Measurements from ENCODE around the gene DNAI7.

DNAI7 gene, protein sequence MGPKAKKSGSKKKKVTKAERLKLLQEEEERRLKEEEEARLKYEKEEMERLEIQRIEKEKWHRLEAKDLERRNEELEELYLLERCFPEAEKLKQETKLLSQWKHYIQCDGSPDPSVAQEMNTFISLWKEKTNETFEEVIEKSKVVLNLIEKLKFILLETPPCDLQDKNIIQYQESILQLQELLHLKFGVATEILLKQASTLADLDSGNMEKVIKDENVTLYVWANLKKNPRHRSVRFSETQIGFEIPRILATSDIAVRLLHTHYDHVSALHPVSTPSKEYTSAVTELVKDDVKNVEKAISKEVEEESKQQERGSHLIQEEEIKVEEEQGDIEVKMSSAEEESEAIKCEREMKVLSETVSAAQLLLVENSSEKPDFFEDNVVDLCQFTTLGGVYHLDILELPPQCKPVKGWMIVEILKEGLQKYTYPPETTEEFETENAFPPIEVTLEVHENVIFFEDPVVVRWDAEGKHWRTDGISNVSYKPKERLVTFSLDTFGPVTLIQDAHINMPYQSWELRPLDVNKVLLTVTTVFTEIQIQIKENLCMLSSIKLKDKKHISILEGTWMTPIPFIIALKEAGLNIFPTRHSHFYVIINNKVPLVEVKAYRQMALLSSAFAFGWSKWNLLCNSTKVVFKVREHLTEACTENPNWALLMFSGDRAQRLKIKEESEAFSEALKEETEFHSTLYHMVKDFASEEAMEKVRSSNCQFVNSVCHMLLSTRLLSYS

DNA sequence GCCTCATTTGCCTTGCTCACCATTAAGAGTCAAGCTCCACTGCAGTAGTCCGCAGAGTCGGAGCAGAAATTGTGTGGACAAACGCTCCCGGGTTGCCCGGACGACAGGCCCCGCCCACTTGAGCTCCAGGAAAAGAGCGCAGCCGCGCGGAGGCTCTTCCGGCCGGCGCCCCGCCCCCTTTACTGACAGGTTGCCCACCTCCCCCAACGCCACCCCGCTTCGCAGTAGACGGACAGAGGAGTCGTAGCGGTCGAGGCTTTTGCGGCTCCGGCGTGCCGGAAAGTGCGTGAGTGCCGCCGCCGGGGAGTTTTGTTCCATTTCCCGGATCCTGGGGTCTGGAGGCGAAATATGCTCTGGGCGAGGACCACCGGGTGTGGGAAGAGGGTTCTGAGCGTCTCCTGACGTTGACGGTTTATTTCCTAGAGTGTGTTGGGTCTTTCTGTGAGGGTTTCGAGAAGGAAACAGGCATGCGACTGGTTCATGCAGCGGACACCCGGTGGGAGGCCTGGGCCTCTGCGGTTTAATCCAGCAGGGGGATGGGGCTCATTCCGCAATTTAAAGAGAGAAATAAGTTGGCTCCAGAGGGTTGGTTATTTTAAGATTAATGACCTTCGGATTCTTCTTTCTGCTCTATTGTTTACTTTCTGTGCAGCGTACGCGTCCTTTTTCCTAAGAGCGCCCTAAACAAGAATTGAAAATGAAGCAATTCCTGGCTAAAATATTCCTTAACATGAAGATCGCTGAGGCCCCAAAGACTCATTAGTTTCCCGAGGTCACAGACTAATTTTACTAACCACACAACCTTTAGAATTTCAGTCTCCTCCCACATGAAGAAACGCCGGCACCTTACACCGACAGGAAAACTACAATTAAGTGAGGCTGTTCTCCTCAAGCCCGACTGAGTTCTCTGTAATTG, at the start of gene DNAI7, which contains the start of gene ETFRF1:
TSS of gene DNAI7 (minus strand) at position 105 of the 916 bp plus-strand sequence. CDS start at position 23, 82 bp downstream.
TSS of gene ETFRF1 (plus strand) at position 182 of the 916 bp plus-strand sequence. CDS start 8,720 bp downstream, outside the sequence.
- peak; percentile 95 for DNase-seq

DNA sequence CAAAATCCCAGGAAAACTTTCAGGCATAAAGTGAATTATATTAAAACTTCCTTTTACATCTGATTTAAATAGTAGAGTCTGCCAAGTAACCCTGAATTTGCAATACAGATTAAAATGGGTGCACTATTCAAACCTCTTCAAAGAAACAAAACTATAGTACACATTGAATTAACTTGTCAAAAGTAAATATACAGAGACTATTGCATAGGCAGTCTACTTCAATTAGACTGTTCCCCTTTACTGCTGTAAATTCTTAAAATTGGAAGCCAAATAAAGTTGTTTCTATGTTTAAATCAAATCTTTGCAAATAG, 48.7 kb upstream of the DNAI7 start:
- DNase-seq = no peak

DNA sequence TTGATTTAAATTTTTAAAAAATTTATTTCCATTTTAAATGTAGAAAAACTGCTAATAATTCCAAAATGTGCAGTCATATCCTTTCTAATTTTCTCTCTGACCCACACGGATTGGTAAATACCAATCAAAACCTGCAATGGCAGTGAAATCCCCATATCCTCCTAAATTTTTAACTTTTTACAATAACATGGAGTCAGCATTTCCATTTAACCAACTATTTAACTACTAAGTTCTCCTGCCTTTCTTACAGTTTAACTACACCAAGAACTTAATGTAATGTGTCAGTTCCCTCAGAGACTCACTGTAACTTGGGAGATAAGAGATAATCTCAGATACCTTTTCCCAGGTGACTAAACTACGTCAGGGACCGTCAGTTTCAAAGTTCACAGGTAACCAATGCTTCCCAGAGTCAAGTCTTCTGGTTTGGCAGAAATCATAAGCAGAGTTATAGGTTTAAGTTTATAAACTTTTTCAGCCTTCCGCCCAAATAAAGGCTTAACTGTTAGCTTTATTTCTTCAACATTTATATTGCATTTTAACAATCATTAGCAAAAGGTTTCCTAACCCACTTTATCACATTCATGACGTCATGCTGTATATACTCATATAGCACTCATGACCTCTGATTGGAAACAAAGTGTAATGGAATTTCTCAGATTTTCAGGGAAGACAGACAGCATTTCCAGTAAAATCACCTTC, 48.2 kb upstream of the DNAI7 start:
- DNase-seq = no peak

DNA sequence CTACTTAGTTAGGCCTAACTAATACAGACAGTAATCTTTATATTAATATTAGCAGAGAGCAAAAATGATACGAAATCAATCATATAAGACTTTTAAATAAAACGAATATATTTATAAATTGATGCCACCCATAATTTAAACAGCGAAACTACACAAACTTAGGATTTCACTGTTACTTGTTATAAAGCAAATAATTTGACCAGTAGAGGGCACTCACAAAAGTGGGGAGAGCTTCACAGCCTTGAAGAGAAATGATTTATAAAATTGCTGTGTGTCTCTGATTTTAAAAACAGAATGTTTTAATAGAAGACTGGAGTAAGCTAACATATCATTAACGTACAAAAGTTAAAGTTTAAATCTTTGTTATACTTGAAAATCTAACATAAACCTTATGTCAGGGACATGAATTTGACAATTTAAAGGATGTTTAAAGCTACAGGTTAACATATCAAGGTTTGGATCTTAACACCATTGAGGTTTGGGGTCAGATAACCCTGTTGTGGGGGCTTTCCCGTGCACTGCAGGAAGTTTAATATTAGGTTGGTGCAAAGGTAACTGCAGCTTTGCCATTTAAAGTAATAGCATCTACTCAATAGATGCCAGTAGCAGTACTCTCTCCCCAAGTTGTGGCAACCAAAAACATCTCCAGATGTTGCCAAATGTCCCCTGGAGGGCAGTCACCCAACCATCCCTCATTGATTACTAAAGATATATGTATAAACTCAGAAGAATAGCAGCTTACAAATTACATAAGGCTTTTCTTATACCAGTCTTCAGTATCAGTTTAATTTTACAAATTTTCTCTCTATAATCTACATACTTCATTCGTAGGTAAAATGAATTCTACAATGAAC, 46.4 kb upstream of the DNAI7 start:
- DNase-seq = peak; percentile 23

DNA sequence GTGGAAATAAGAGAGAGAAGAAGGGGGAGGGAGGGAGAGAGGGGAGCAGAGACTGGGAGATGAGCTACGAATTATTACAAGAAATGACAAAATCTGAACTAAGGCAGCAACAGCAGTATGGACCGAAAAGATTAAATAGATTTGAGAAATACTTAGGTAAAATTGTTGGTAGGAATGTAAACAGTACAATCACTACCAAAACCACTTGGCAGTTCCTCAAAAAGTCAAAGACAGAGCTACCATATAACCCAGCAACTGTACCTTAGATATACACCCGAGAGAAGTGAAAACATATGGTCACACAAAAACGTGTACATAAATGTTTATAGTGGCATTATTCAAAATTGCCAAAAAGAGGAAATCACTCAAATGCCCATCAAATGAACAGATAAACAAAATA, 41.7 kb upstream of the DNAI7 start:
- DNase-seq = no peak

DNA sequence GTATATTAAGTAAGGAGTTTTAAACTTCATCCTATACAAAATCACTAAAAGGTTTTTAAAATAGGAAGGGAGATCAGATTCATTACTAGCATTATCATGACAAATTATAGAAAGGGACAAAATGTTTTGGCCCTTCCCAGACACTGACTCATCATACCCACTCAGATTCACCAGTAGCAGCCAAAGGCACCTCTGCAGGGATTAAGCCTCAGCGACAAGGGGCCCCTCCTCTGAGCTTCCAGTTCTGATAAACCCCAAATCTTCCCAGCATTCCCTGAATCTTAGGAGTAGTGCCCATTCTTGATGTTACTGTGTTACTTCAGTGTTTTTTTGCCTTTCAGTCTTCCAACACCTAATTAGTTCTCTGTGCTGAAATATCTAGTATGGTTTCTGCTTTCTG, 41.2 kb upstream of the DNAI7 start:
- DNase-seq = no peak

DNA sequence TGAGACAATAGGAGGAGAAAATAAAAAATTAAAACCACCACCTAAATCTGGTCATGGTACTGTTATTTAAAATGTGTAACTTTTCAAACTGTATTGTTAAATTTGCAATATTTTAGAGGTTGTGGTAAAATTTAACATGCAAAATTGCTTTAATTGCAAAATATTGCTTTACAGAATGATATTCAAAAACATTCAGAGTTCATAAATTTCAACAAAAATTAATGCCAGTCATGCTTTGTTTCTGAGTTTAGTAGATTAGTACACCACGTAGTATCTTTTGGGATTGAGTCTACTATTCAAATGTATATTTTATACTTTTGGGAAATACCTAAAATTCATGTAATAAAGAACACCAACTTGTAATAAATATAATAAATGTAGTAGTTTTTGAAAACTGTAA, 18.4 kb upstream of the DNAI7 start:
- no peak for DNase-seq

DNA sequence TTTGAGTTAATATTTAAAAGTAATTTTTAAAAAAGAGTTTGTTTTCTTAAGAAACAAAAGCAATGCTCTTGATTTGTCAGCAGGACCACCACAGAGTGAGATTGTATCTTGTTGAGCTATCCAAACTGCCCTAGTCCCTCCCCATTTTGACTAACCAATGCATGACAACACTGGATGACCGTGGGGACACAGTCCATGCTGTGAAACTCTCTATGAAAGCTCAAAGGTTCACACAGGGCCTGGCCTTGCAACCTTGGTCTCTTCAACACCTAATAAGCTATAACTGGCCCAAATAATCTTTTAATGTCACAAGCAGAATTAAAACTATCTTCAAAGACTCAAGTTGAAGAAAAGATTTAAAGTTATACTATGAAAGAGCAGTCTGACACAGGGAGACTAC, 13.6 kb upstream of the DNAI7 start:
- no peak for DNase-seq

DNA sequence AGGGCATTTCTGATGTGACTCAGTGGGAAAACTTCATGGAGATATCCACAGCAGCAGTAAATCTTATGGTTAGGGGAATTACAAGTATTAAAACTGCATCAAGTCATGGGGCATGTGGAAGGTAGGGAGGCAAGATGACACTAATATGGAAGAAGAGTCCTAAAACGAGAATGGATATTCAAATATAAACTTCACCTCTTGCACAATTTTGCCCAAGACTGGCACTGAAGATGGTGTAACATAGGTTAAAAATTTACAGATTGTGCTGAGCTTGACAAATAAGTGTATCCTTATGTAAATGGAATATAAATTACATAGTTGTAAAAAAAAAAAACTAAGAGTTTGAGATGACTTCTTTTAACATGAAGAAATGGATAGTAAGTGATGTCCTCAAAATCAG, 12.9 kb upstream of the DNAI7 start:
- no peak for DNase-seq

DNA sequence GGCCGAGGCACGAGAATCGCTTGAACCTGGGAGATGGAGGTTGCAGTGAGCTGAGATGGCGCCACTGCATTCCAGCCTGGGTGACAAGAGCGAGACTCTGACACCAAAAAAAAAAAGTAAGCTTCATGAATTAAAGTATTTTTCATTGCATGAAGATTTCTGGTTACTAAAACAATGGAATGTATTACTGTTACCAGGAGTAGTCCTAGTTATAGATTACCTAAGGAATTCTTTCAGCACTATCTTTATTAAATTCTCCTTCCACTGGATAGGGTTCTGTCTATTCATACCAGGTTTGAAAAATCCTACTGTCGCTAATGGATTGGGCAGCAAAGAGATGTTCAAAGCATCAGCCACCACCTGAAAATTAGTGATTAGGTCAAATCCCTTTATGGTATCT, 12.5 kb upstream of the DNAI7 start:
- no peak for DNase-seq

DNA sequence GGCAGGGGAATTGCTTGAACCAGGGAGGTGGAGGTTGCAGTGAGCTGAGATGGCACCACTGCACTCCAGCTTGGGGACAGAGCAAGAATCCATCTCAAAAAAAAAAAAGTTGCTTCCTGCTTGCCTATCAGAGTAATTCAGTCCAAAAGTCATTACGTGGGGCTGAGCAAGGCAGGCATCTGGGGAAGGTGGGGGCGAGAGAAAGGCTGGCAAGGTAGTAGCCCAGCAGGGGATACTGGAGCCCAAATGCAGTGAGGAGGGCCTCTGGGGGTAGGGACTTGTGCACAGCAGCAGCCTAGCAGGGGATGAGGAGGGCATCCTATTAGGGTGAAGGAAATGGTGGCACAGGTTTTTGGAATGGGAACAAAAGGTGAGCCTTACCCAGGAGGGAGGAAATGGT, 7.2 kb upstream of the DNAI7 start:
- DNase-seq = no peak

DNA sequence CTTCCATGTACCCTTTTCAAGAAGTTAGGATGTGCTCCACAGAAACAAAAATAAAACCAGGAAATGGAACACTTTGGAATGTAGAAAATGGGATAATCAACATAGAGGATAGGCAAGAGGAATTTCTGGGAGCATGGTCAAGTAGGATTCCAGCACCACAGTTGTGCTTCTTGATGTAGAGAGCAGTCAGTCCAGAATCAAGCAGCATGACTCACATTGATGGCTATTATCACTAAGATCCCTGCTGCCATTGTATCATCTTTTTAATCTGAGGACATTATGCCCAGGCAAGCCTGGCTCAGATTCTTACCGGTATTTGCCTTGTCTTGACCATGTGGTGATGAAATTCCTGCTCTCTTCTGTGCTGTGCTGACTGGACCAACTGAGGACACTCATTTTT, 5.7 kb upstream of the DNAI7 start:
- no peak for DNase-seq

DNA sequence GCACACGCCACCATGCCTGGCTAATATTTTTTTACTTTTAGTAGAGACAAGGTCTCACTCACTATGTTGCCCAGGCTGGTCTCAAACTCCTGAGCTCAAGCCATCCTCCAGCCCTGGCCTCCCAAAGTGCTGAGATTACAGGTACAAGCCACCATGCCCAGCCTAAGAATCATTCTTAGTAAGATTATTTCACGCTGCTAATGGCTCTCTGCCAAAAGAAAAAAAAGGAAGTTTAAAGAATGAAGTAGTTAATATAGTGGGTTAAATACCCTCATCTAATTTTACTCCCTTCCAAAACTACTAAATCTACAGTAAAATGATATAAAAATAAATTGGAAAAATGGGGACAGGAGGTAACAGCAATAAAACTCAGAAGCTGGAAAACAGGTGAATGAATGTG, 2.6 kb upstream of the DNAI7 start:
- no peak for DNase-seq

DNA sequence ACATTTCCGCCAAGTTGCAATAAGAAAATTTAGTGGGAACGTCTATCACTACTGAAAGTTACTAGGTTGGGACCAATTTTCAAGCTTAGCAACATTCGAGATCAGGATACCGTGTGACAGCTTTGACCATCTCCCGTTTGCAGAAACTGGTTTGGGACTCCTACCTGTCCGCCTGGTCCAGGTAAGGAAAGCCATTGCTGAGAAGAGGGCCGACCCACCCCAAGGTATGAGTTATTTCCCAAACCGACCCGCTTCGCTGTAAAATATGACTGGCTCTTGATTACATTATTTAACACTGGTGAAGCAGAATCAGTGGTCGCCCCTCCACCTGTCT, 271 bp downstream of the DNAI7 start:
- DNase-seq = no peak

DNA sequence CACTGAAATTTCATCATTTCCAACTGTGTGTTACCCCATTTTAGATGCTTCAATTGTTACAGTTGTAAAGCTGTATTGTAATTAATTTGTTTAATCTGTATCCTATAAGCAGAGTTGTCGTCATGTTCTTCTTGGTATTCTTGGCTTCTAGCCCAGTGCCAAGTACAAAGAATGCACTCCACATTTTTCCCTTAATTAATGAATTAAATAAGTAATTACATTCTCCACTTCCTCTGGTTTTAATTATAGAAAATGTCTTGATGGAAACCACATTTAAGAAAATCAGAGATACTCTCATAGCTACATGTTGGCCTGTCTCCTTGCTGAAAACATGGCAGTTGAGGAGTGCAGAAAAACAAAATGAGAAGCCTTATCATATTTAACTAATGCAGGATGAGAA, 746 bp downstream of the DNAI7 start:
- DNase-seq = no peak

DNA sequence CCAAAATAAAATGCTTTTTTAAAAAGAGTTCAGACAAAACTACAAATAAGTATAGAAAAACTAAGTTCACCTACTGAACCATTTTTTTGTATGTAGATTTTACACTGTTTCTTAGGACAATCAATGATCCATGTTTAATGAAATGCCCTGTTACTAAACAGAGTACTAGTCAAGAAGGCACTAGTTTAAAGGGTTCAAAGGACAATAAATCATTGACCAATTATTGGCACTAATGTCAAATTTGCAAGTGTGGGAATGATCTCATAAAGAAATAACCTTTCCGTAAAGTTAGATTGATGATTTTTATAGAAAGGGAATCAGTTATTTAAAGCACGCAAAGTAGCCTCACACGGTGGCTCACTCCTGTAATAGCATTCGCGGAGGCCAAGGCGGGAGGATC, 4.2 kb downstream of the DNAI7 start:
- no peak for DNase-seq

DNA sequence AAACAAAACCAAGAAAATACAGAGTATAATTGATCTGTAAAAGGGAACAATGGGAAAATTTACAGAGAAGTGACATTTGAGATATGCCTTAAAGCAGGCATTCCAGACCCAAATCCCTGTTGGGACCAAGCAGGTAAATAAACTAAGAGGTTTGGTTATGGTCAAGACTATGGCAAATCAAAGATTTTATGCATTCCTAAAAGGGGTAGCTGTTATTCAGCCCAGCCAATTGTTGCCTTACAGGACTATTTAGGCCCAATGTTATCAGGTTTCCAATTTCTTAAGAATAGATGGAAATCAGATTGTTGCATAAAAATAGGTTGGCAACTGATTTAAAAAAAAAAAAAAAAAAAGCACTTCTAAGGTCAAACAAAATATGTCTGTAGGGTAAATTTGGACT, 5.3 kb downstream of the DNAI7 start:
- DNase-seq = no peak

DNA sequence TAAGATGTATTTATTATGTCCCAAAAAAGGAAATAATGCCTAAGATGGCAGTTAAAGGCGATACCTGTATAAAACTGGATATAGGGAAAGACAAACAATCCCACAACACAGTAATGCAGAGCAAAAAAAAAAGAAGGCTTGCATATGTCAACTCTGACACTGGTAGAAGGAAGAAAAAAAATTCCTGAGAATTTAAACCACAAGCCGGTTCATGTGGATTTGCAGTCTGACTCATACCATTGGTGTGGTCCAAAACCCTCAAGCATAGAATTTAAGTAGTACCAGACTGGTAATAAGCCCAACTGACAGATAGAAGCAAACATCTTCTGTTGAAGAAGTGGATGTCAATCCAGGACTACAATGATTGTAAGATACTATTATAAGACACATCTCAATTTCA, 7.2 kb downstream of the DNAI7 start:
- no peak for DNase-seq

DNA sequence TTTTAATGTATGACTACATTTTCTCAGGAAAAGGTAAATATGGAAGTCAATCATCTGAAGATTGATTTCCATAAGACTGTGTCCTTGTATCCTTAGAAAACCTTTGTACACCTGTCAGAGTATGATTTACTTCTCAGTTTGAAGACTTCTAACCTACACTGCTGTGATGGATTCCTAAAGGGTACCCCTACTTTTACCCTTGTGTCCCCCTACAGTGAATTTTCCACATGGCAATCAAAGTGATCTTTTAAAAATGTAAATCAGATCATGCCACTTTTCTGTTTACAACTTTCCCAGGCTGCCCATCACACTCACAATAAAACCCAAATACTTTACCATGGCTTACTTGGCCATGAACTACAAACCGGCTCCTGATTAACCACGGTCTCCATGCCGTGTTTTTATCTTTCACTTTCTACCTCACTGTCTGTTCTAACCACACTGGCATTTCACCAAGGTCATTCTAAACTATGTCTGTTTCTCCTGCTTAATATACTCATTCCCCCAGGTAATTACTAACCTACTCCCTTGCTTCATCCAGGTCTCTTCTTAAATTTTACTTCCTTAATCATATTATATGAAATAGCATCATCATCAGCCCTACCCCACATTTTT, 8.1 kb downstream of the DNAI7 start:
- no peak for DNase-seq

DNA sequence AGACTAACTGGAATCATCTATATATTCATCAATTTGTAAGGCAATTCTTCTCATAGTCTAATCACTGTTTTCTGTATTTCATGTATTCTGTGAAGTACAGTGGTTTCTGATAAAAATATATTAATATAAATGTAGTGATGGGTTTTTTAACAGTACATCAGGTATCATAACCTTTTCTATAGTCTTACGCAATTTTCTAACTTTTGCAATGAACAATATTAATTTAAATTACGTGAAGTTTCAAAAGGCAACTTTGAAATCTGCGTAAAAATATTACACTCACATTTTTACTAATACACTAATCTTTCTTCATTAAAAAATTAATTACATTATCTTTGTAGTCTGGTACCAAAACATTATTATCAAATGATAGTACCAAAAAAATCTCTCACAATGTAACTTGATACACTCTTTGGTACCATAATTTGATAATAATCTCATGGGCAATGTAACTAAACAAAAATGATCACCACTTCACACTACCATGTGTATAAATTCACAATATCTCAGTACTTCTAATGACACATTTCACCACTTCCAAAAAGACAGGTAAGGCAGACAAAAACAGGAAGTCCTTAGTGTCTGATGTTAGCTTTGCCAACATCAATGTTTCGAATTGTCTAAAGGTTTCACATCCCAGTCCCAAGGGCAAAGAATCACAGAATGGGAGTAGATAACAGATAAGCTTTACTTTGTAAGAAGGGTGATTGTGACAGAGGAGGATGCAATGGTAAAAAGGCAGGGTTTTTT, 8.7 kb downstream of the DNAI7 start:
- no peak for DNase-seq

DNA sequence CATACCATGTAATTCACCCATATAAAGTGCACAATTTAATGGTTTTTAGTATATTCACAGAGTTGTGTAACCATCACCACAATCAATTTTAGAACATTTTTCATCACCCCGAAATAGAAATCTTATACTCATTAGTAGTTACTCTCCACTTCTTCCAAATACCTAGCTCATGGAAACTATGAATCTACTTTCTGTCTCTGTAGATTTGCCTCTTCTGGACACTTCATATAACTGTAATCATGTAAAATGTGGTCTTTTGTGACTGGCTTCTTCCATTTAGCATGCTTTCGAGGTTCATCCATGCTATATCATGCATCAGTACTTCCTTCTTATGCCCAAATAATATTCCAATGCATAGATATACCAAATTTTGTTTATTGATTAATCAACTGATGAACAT, 10.8 kb downstream of the DNAI7 start:
- DNase-seq = no peak

All from NCI-H1694 treated with DMSO at 0.1 percent for 48 hours (cell line).